ENCODE data around the gene MYO9A.
"Not testable (repeated sequence)": the region's sequence is repeated elsewhere in the genome, so short reads cannot be mapped to it uniquely, and the experiment has no call there.

Gene MYO9A

DNA sequence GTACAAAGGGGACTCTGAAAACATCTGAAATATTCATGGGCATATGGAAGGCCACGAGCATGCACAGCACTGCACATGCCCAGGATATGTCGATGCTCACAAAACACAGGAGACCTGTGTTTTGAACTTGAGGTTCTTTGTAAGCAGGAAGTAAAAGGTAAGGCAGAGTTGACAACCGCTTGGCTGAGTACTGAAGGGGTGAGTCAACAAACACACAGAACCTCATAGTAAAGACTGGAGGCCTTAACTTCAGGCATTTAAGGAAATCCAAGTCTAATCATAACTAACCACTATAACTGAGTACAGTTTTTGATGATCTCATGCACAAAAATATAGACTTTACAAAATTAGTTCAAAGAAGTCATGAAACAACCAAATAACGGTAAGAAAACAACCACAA, 80.6 kb downstream of the MYO9A start:
- TF ChIP-seq, protein P1, sequence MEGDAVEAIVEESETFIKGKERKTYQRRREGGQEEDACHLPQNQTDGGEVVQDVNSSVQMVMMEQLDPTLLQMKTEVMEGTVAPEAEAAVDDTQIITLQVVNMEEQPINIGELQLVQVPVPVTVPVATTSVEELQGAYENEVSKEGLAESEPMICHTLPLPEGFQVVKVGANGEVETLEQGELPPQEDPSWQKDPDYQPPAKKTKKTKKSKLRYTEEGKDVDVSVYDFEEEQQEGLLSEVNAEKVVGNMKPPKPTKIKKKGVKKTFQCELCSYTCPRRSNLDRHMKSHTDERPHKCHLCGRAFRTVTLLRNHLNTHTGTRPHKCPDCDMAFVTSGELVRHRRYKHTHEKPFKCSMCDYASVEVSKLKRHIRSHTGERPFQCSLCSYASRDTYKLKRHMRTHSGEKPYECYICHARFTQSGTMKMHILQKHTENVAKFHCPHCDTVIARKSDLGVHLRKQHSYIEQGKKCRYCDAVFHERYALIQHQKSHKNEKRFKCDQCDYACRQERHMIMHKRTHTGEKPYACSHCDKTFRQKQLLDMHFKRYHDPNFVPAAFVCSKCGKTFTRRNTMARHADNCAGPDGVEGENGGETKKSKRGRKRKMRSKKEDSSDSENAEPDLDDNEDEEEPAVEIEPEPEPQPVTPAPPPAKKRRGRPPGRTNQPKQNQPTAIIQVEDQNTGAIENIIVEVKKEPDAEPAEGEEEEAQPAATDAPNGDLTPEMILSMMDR (IDR thresholded peaks at IDR 0.05), result no peak
- no peak for TF ChIP-seq ZFX (IDR thresholded peaks at IDR 0.05; ENCODE audit: borderline replicate concordance)

GRCh38 chr15:72034859-72035650, 82.9 kb downstream of the MYO9A start:
- peak overlapping the region; percentile 16; the same call in 1 of the 2 replicates for H3K27ac ChIP-seq
- TF ChIP-seq, protein P1 (IDR thresholded peaks at IDR 0.05), result no peak
- TF ChIP-seq ZFX (IDR thresholded peaks at IDR 0.05; ENCODE audit: borderline replicate concordance), result no peak

More for the DNA sequence above, 80.6 kb downstream of the MYO9A start:
- H3K27ac ChIP-seq, result no peak overlapping the region

- no peak for TF ChIP-seq ZFX (IDR thresholded peaks at IDR 0.05; ENCODE audit: borderline replicate concordance)
- TF ChIP-seq, protein P1 (IDR thresholded peaks at IDR 0.05), result no peak
- peak overlapping the region; percentile 16; the same call in 1 of the 2 replicates for H3K27ac ChIP-seq
These were observed 83.6 kb downstream of the MYO9A start for GRCh38 chr15:72034351-72034750.

DNA sequence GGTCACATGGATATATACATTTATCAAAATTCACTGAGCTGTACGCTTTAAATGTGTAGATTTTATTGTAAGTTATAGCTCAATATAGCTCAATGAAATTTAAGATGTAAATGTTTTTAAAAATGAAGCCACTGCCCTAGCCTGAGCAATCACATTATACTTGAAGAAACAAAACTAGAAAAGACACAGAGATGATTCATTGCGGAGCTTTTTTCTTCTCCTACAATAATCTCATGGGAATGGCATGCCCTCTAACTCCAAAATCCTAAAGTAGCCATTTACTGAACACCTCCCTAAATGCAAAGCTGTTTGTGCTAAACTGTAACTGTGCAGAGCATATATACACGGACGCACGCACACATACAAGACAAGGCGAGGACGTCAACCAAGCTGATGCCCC, 84.2 kb downstream of the MYO9A start:
- TF ChIP-seq, protein P1 (IDR thresholded peaks at IDR 0.05), result no peak
- no peak for TF ChIP-seq ZFX (IDR thresholded peaks at IDR 0.05; ENCODE audit: borderline replicate concordance)

GRCh38 chr15:72033285-72033684, 84.7 kb downstream of the MYO9A start:
- TF ChIP-seq, protein P1 (IDR thresholded peaks at IDR 0.05), result no peak
- no peak for TF ChIP-seq ZFX (IDR thresholded peaks at IDR 0.05; ENCODE audit: borderline replicate concordance)
- H3K27ac ChIP-seq, result no peak overlapping the region

More for the DNA sequence above, 84.2 kb downstream of the MYO9A start:
- H3K27ac ChIP-seq, result no peak overlapping the region

DNA sequence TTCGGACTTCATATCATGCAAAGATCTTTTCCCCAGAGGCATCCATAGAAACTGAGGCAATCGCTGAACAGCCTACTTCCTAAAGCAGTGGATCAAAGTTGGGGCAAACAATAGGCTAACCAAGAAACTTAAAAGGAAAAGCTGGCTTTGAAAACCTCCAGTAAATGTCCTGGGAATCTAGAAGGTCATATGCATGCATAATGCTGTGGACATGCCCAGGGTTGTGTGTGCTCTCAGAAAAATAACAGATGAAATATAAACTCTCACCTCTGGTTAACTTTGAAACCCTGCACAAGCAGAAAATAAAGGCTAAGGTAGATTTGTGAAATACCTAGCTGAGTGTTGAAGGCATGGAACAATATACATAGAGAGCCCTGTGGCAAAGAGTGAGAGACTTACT, 96.3 kb downstream of the MYO9A start:
- H3K27ac ChIP-seq, result no peak overlapping the region
- TF ChIP-seq, protein P1 (IDR thresholded peaks at IDR 0.05), result no peak
- TF ChIP-seq ZFX (IDR thresholded peaks at IDR 0.05; ENCODE audit: borderline replicate concordance), result no peak

GRCh38 chr15:72020799-72021198, 97.2 kb downstream of the MYO9A start:
- H3K27ac ChIP-seq, result no peak overlapping the region
- TF ChIP-seq ZFX (IDR thresholded peaks at IDR 0.05; ENCODE audit: borderline replicate concordance), result no peak
- TF ChIP-seq, protein P1 (IDR thresholded peaks at IDR 0.05), result no peak

GRCh38 chr15:72014555-72014954, 103.4 kb downstream of the MYO9A start:
- not testable (repeated sequence) for H3K27ac ChIP-seq

Data from 22Rv1 (cell line).